B cell (primary cell): ENCODE data around the gene EXOC4.

Experiments used
- CTCF ChIP-seq: fragments of 200-600 bp; IDR thresholded peaks from one replicate; pipeline ENCODE4 v1.8.0; 2022; ENCODE audit warnings: antibody characterized with exemption, mild to moderate bottlenecking
- EZH2 ChIP-seq: IDR thresholded peaks from 2 replicates; pipeline ENCODE4 v1.6.1; 2012; ENCODE audit warnings: borderline replicate concordance, low read depth, mild to moderate bottlenecking, moderate library complexity, low read length; ENCODE audit not compliant: insufficient read depth, poor library complexity, severe bottlenecking

GRCh38 chr7:133776266-133776665, 523.4 kb downstream of the EXOC4 start:
- TF ChIP-seq CTCF: no peak
- TF ChIP-seq EZH2: no peak
